OCI-LY7 (cell line): ENCODE measurements around the gene EID2B. TPM values are rescaled to one million over a fixed set of nuclear protein-coding genes. Genes with fewer than 3 reads are reported as not detected.

ENCODE experiments used
- BruUV-seq: library from RNA; stranded (reverse); fragments of 400-500 nt; replicated peaks from 2 replicates; lab custom pipeline; 2021; lab: Mats Ljungman, UMichigan
- CTCF ChIA-PET: fragments of 300-600 bp; sonication (Branson Sonifier 250); formaldehyde crosslinking; loops from one replicate; lab custom pipeline; 2022; ENCODE audit warnings: antibody characterized with exemption; ENCODE audit not compliant: unreplicated experiment; lab: Charles Lee
- POLR2A ChIA-PET: fragments of 300-600 bp; sonication (Branson Sonifier 250); formaldehyde crosslinking; loops from one replicate; lab custom pipeline; 2022; ENCODE audit warnings: antibody characterized with exemption; lab: Charles Lee
- DNase-seq: peaks from one replicate; pipeline ENCODE4 v3.0.0-alpha.2; 2015; ENCODE audit warnings: low spot score
- H2AFZ ChIP-seq: fragments of 200-600 bp; sonication (generic), shearing (Covaris generic); 2 replicates; pipeline ENCODE4 v1.6.1; 2014; ENCODE audit warnings: mild to moderate bottlenecking, antibody characterized with exemption, low read length, moderate library complexity
- H3K27ac ChIP-seq: fragments of 200-600 bp; sonication (generic); 2 replicates; pipeline ENCODE4 v1.5.1; 2014; ENCODE audit warnings: mixed run types, low read depth, mild to moderate bottlenecking, moderate library complexity, low read length, inconsistent platforms; ENCODE audit not compliant: poor library complexity, severe bottlenecking
- H3K36me3 ChIP-seq: fragments of 200-600 bp; sonication (generic); 2 replicates; pipeline ENCODE4 v1.6.1; 2014; ENCODE audit warnings: mild to moderate bottlenecking, antibody characterized with exemption, low read length, moderate library complexity, mixed read lengths; ENCODE audit not compliant: insufficient read depth
- H3K4me1 ChIP-seq: fragments of 200-600 bp; sonication (generic); 2 replicates; pipeline ENCODE4 v1.5.1; 2014; ENCODE audit warnings: mild to moderate bottlenecking, low read length; ENCODE audit not compliant: insufficient read depth, poor library complexity, severe bottlenecking
- H3K4me2 ChIP-seq: fragments of 200-600 bp; sonication (generic); 2 replicates; pipeline ENCODE4 v1.6.1; 2014; ENCODE audit warnings: mild to moderate bottlenecking, low read length
- H3K4me3 ChIP-seq: fragments of 200-600 bp; sonication (generic); 2 replicates; pipeline ENCODE4 v1.5.1; 2014; ENCODE audit warnings: mild to moderate bottlenecking, low read depth, low read length; ENCODE audit not compliant: poor library complexity, severe bottlenecking
- H3K79me2 ChIP-seq: fragments of 200-600 bp; sonication (generic); 2 replicates; pipeline ENCODE4 v1.6.1; 2016; ENCODE audit warnings: low read depth, mild to moderate bottlenecking, low read length, moderate library complexity, mixed read lengths; ENCODE audit not compliant: insufficient read depth
- H3K9me2 ChIP-seq: fragments of 200-600 bp; sonication (generic); 2 replicates; pipeline ENCODE4 v1.6.1; 2016; ENCODE audit warnings: mild to moderate bottlenecking, low read length, mixed read lengths; ENCODE audit not compliant: insufficient read depth
- H3K9me3 ChIP-seq: fragments of 200-600 bp; sonication (generic); 2 replicates; pipeline ENCODE4 v1.6.1; 2014; ENCODE audit warnings: mild to moderate bottlenecking, mixed run types, low read length, mixed read lengths
- H4K20me1 ChIP-seq: fragments of 200-600 bp; sonication (generic); 2 replicates; pipeline ENCODE4 v1.6.1; 2014; ENCODE audit warnings: mild to moderate bottlenecking, antibody characterized with exemption, low read length, moderate library complexity, mixed read lengths; ENCODE audit not compliant: insufficient read depth
- CTCF ChIP-seq: fragments of 200-600 bp; sonication (generic); conservative IDR thresholded peaks from 2 replicates; pipeline ENCODE4 v1.5.1; 2014; ENCODE audit warnings: mild to moderate bottlenecking, antibody characterized with exemption, low read length, moderate library complexity, mixed read lengths
- EZH2phosphoT487 ChIP-seq: fragments of 200-600 bp; sonication (generic); IDR thresholded peaks from 2 replicates; pipeline ENCODE4 v1.6.1; 2018; ENCODE audit warnings: low read depth, borderline replicate concordance, mild to moderate bottlenecking, mixed run types, antibody characterized with exemption, low read length, moderate library complexity, mixed read lengths
- intact Hi-C: fragments of 100-400 bp; cut with micrococcal nuclease; formaldehyde crosslinking; loops from one replicate; pipeline ENCODE4 v1.10.0; 2022; ENCODE audit not compliant: unreplicated experiment
- total RNA-seq, 2 experiments: library from RNA; depleted of rRNA in 1 of 2; stranded (reverse); fragments of >200 nt in 1 of 2; shearing (Covaris generic) in 1 of 2; gene quantifications; 2 replicates each; pipeline ENCODE4 v1.2.3, GENCODE V29; 2014 to 2022

EID2B gene
- total RNA-seq, 2 experiments from 2014 or later = 8.8 to 13.9 TPM

- POLR2A ChIA-PET = interaction anchor here (0.7 kb wide), 2 partner anchors 40 to 45 kb away, joined by 3 to 4 read pairs; no protein-coding TSS in a partner anchor
- Histone ChIP-seq H3K4me2 (no peak overlapping the region), H3K36me3 (peaks cover 24% of the 10 kb centered on the region), H3K4me3 (no peak overlapping the region), H3K4me1 (peaks cover 28% of the 10 kb centered on the region), H3K79me2 (no peaks in the 10 kb centered on the region), H4K20me1 (no peaks in the 10 kb centered on the region), H3K9me2 (no peaks in the 10 kb centered on the region), H2AFZ (no peak overlapping the region), H3K27ac (no peak overlapping the region), H3K9me3 (no peaks in the 10 kb centered on the region)
- no TSS peak for BruUV-seq
- intact Hi-C loops = no loop called here
- CTCF ChIA-PET = no interaction called here
- TF ChIP-seq EZH2phosphoT487 = no peak
- no peak for TF ChIP-seq CTCF
- no peak for DNase-seq
These were observed 38.0 kb downstream of the EID2B start for GRCh38 chr19:39494661-39495060.

DNA sequence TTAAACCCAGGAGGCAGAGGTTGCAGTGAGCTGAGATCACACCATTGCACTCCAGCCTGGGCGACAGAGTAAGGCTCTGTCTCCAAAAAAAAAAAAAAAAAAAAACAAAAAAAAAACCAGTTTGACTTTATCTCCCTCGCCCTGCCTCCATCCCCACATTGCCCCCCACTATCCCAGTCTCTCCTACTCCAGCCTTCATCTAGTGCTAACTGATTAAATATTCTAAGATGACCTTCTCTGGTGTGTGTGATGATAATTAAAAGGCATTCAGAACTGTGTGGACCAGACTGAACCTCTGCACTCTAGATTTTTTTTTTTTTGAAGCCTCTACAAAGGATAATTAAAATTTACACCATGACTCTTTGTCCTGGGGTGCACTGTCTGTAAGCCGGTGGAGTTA lies 39.9 kb downstream of the EID2B start:
- Histone ChIP-seq H3K9me3 (no peaks in the 10 kb centered on the region), H3K36me3 (peaks cover 43% of the 10 kb centered on the region), H3K4me2 (no peak overlapping the region), H3K4me3 (no peak overlapping the region), H4K20me1 (no peaks in the 10 kb centered on the region), H2AFZ (no peak overlapping the region), H3K79me2 (no peaks in the 10 kb centered on the region), H3K4me1 (peaks cover 9% of the 10 kb centered on the region), H3K9me2 (no peaks in the 10 kb centered on the region), H3K27ac (no peak overlapping the region)
- POLR2A ChIA-PET = no interaction called here
- intact Hi-C loops = no loop called here
- BruUV-seq = no TSS peak
- TF ChIP-seq CTCF (no peak), EZH2phosphoT487 (no peak)
- CTCF ChIA-PET = no interaction called here
- no peak for DNase-seq

DNA sequence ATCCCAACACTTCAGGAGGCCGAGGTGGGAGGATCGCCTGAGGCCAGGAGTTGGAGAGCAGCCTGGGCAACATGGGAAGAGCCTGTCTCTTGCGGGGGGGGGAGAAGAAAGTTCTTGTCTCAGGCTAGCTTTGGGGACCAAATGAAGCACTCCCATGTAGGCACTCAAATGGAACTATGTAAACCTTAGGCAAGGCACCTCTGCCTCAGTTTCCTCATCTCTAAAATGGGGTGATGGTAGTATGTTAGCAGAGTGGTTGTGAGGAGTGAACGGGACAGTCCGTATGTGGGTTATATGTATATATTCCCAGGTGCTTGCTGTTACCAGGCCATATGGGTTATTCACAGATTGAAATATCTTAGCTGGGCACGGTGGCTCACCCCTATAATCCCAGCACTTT lies 40.4 kb downstream of the EID2B start:
- Histone ChIP-seq H3K9me2 (no peaks in the 10 kb centered on the region), H3K27ac (no peak overlapping the region), H3K79me2 (no peaks in the 10 kb centered on the region), H2AFZ (no peak overlapping the region), H3K4me1 (peaks cover 3% of the 10 kb centered on the region), H3K36me3 (peaks cover 45% of the 10 kb centered on the region), H4K20me1 (no peaks in the 10 kb centered on the region), H3K4me2 (no peak overlapping the region), H3K4me3 (no peak overlapping the region), H3K9me3 (no peaks in the 10 kb centered on the region)
- POLR2A ChIA-PET = no interaction called here
- CTCF ChIA-PET = no interaction called here
- BruUV-seq = no TSS peak
- DNase-seq = no peak
- TF ChIP-seq CTCF = no peak
- TF ChIP-seq EZH2phosphoT487 = no peak
- intact Hi-C loops = no loop called here
